ENCODE measurements around the gene GFPT1.
A peak's percentile ranks its signal among the peaks of the same experiment; 100 is the strongest.

The GFPT1 gene

DNA sequence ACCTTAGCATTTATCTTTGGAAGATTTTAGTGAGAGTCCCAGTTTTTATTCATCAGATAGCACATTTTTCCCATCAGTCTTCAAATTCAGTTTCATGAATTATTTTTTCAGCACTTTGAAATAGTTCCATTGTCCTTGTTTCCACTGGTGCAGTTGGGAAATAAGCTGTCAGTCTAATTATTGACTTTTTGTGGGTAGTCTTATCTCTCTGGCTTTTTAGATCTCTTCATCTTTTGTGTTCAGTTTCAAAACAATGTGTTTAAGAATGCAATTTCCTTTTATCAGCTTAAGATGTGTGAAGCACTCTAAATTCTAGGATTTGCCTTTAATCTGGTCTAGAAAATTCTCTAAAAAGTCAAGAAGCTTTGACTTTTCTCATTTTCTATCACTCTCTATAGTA lies 70.5 kb downstream of the GFPT1 start:
- no peak for DNase-seq (ENCODE audit: low read depth in 2 of 2)

DNA sequence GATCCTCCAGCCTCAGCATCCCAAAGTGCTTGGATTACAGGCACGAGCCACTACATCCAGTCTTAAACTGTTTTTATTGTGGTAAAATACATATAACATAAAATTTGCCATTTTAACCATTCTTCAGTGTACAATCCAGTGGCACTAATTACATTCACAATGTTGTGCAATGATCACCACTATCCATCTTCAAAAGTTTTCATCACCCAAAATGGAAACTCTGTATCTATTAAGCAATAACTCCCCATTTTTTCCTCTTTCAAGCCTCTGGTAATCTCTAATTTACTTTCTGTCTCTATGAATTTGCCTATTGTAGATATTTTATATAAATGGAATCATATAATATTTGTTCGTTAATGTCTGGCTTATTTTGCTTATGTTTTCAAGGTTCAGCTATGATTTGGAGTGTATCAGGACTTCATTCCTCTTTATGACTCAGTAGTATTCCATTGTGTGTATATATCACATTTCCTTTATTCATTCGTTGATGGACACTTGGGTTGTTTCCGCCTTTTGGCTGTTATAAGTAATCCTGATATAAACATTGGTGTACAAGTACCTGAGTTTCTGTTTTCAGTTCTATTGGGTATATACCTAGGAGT lies 71.8 kb downstream of the GFPT1 start:
- DNase-seq (ENCODE audit: low read depth in 2 of 2) = no peak

DNA sequence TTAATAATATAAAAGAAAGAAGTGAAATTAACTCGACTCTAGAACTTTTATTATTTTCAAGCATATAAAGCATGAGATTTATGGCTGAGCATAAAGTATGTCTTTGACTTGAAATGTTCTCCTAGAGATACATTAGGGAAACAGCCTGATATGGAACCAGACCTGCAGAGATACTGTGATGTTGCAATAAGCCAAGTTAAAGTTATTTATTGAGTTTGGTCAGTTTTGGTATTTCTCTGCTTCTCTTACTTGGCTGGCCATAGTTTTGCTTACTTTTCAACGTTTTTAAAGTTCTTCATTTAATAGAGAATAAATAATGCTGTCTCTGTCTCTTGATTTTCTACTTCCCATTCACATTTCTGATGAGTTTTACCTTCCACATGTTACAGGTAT lies 76.0 kb downstream of the GFPT1 start:
- no peak for DNase-seq (ENCODE audit: low read depth in 2 of 2)

DNA sequence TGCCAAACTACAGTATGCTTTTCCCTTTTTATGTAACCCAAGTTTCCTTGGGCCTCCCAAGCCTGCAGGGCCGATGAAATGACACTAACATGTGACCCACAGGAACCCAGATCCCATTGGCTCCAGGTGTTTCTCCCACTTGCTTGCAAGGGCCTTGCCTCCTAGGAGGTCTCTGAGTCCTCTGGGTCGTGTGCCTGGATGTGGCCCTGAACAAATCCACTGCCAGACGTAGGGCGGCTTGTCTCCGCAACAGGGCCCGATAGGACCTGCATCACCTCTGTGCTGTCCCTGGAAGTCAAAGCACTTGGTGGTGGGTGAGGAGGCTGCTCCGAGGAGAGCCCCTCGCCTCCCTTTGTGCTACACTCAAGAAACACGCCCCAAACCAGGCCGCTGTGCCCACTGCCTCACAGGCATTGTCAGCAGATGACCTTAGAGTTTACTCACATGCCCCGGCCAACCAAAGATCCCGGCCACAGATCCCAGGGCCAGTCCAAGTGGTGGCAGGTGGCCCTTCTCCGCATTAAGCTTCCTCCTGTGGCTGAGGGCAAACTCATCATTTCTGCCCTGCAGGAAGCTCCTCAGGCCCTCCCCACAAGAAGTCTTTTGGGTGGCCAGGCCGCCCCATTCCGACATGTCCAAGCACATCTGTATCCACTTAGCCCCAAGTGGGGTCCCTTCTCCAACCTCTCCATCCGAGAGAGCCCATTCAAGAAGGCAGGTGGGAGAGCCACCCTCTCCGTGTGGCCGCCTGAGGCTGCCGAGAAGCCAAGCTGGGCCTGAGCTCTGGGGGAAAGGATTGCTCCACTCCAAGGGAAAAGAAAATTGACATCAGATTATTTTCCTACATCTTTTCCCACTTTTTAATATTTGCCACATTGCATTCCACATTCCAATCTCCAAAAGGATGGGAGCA lies 76.7 kb downstream of the GFPT1 start:
- DNase-seq (ENCODE audit: low read depth in 2 of 2) = no peak

DNA sequence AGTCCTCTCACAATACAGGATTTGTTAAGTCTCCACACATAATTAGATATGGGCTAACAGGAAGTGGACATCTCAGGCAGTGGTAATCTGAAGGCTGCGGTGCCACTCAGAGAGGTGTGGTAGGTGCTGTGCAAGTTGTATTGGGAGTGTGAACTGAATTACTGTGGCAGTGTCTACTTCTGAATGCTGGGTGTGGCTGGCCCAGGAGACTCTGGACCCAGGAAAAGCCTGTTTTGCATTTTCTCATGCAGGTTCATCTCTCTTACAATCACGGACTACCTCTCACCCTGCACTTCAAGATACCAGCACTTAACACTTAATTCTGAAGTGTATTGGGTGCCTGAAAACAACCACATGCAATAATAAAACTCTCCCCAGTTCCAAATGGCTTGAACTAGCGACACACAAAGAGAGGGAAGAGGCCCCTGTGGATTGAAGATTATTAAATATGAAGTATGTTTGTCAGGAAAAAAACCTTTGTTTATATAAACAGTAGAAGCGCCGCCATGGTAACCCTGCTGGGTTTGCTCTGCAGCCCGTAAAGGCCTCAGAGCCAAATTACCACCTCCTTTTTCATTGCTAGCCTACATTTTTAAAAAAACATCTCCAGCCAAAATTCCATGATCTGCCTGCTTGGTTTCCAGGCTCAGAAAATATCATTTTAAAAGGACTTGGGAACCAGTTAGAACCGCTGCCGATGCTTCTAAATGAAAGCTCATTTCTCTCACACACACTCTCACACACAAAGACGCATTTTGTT lies 77.5 kb downstream of the GFPT1 start:
- no peak for DNase-seq (ENCODE audit: low read depth in 2 of 2)

DNA sequence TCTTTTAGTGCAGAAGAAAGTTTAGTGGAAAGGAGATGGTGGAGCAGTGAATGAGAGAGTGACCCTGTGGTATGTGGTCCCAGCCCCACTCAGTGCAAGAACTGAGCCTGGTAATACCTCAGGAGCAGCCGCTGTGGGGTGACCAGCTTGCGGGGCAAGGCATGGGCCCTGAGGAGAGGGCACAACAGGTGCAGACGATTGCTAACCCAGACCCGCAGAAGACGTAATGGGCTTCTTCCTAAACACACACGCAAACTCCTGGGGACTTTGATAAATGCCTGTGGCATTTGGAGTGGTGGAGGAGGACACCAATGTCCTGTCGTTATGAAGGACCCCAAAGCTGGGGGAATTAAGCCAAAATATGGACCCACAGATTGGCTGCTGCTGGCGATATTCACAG lies 78.7 kb downstream of the GFPT1 start:
- no peak for DNase-seq (ENCODE audit: low read depth in 2 of 2)

DNA sequence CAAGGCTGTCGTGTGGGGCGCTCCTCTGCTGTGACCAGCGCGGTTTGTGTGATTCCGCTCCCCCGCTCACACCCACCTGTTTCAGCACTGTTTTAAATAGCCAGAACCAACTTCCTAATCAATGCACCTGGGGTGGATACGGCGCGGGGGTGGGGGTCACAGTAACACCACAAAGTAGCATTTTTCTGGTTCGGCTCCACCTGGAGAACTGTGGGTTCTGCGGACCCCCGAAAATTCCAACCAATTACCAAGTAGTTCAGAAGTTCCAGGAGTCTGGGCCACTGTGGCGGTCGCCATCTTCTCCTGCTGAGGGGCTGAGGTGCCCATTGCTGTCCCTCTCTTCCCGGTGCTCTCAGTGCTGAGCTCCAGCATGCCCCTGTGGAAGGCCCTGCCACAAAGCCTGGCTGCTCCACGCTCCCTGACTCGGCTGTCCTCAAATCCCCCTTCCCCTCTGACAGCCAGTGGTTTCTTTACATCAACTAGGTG lies 79.4 kb downstream of the GFPT1 start:
- DNase-seq (ENCODE audit: low read depth in 2 of 2) = no peak

DNA sequence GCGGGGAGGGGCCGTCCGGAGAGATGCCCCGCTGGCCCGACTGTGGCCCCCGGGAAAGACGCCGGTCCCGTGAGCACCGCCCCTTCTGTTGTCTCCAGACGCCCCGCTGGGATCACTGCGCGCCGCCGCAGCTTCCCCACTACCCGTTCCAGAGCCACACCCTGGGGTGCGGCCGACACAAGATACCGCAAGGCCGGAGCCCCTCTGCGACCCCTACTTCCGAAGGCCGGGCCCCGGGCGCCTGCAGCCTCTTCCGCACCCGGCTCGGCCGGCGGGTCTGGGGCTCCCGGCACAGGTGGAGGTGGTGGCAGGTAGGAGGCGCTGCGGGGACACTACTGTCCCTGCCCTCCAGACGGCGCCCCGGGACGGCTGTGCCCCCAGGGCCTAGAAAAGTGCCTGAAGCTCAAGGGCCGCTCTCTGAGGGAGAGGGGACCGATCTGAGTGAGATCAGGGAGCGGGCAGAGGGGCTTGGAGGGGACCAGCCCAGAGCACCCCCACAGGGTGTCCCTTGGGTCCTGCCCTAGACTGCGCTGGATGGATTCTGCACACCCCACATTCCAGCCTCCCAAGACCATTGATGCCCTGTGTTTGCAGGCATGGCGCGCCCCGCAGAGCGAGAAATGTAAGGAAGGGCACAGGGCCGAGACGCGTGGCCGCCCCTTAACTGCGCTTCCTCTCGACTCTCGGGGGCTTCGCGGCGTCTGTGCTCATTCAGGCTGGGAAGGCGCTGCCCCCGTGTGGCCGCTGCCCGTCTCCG lies 80.0 kb downstream of the GFPT1 start:
- DNase-seq (ENCODE audit: low read depth in 2 of 2) = peak; percentile 60 to 62

DNA sequence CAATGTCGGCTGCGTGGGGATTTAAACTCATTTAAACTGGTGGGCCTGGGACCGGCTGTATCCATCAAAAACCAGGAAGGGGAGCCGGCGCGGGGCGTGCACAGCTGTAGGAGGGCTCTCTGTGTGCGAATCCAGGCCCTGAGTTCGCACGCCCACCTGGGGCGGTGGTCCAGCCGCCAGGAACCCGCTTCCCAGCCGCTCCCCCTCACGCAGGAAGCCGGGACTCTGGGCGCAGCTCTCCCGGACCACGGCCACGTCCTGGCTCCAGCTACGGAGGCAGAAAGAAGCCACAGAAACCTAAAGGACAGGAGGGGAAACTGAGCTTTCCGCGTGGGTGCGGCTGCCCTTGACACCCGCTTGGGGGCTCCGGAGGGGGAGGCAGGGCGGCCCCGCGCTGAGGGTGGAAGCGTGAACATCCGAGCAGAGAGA lies 80.6 kb downstream of the GFPT1 start:
- DNase-seq (ENCODE audit: low read depth in 2 of 2) = no peak

DNA sequence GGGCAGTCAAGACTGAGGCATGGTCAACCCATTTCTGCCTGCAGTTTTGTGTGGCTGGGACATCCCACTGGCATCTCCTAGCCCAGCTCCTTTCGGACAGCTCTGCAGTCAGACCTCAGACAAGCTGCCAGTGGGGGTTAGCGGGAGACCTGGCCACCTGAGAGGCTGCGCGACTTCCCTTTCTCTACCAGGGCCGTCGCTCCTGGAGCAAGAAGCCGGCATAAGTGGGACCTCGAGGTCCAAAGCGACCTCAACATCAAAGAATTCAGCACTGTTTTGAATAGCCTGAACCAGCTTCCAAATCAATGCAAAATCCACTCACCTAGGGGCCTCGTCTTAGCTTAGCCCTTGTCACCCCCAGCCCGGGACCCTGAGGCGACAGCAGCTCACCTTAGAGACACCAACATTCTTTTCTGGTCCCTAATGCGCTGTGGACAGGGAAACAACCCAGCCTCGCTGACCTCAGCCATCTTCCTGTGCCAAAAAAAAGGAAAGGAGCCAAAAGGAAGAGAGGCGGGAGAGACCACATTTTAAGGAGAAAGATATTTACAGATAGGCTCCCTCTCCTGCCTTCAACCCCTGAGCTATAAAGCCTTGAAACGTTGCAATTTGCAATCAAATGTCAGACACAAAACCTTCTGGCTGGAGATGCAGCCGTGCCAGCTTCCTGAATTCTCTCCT lies 81.2 kb downstream of the GFPT1 start:
- DNase-seq (ENCODE audit: low read depth in 2 of 2) = no peak

DNA sequence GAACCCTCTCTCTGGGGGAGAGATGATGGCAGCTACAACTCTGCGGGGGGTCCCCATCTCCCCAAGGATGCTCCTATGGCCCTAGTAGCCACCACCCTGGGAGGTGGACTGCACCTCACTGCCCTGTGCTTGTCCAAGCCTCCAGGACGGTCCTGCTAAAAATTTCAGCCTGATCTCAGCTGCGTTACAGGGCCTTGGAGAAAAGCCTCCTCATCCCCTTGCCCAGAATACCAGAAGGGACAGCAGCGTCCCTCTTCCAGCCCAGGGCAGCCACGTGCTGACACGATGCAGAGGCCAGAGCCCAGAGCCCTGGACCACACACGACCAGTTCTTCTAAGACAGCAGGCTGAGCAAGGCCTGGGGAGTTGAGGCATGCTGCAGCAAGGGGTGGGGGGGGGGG lies 81.9 kb downstream of the GFPT1 start:
- DNase-seq (ENCODE audit: low read depth in 2 of 2) = no peak

DNA sequence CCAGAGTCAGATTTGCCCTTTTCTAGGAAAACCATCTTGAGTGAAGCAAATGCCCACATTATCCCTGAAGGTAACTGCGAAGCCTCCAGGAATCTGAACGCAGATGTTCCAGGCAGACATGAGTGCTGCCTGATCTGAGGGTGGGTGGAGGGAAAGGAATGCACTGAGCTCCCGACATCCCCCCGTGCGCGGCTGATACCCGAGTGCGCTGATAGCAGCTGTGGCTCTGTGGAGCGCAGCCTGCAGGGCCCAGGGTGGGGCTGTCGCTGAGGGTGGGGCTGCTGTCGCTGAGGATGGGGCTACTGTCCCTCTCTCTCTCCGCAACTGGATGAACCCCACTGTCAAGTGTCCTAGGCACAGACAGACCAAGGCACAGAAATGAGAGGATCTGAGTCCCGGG lies 82.4 kb downstream of the GFPT1 start:
- DNase-seq (ENCODE audit: low read depth in 2 of 2) = no peak

DNA sequence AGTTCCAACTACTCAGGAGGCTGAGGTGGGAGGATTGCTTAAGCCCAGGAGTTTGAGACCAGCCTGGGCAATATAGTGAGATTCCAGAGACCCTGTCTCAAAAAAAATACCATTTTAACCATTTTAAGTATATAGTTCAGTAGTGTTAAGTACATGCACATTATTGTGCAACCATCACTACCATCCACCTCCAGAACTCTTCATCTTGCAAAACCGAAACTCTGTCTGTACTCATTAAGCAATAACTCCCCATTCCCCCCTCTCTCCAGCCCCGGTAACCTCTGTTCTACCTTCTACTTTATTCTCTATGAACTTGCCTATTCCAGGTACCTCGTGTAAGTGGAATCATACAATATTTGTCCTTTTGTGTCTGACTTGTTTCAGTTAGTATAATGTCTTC lies 86.4 kb downstream of the GFPT1 start:
- DNase-seq (ENCODE audit: low read depth in 2 of 2) = no peak

DNA sequence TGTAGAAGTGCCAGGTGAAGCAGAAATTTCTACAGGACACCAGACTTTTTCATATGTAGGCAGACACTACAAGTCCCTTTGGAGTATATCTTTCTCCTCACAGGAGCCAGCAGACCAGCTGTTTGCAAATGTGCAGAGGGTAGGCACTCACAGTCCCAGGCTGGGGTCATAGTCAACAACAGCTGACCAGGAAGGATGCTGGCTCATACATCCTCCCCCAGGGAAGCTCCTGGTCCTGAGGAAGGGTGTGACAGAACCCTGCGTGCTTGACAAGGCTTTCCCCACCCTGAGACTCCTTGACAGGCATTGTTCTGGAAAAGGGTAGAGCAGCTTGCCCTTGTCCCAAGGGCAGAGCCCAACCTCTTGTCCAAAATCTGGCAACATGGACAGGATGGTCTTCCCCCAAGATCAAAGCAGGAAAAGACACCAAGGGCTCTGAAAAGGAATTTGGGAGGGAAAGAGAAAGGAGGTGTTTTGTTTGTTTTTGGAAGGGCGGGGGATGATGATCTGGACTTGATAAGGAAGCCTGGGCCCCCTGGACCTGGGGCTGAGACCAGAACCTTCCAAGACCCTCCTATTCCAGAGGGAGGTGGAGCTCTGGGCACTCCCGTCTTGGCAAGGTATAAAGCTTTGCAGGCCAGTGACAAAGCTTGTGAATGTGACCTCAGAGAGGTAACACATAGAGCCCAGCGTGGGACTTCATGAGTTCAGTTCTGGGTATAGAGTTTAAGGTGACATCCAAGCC lies 87.1 kb downstream of the GFPT1 start:
- no peak for DNase-seq (ENCODE audit: low read depth in 2 of 2)

DNA sequence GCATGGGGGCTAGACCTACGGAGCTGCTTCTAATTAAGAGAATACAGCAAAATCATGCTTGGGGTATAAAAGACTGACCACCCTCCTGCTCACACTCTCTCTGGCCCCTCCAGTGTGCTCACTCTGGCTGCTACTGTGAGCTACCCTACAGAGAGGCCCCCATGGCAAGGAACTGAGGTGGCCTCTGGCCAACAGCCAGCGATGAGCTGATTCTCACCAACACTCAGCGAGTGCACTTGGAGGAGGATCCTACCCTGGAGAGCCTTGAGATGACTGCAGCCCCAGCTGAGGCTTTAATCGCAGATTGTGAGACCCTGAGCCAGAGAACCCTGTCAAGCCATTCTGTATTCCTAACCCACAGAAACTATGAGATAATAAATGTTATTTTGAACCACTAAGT lies 88.2 kb downstream of the GFPT1 start:
- peak in 1 of 2 experiments; percentile 45 for DNase-seq (ENCODE audit: low read depth in 2 of 2)

DNA sequence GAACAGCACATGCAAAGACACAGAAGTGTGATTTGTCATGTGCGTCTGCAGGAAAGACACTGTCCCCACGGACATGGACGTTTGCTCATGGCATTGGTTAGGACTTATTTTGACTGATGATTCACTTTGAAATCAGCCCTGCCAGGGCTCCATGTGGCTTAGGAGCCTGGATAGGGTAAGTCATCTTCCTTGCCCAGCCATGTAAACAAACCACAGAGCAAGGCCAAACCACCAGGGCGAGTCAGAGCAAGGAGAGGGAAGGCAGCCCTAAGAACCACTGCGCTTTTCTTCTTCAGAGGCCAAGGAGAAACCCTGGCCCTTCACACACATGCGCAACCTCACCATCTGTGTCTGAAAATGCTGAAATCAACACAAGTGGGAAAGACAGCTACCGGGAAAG lies 88.8 kb downstream of the GFPT1 start:
- DNase-seq (ENCODE audit: low read depth in 2 of 2) = peak; percentile 63 to 66

DNA sequence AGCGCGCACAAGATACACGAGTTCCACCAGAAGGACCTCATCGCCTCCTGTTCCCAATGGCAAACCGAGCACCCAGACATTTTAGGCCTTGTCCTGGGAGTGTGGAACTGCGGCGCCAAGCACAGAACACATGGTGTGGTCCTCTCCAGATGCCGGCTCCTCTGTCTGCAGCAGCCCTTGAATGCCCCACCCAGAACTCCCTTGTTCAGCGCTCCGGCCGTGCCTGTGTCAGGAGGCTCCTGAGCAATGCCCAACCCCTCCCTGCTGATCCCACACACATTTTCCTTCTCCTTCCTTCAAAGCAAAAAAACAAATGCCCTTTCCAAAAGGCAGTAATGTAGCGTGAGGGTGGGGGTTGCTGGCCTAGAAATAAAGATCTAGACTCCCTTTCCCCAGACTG lies 89.8 kb downstream of the GFPT1 start:
- DNase-seq (ENCODE audit: low read depth in 2 of 2) = no peak

DNA sequence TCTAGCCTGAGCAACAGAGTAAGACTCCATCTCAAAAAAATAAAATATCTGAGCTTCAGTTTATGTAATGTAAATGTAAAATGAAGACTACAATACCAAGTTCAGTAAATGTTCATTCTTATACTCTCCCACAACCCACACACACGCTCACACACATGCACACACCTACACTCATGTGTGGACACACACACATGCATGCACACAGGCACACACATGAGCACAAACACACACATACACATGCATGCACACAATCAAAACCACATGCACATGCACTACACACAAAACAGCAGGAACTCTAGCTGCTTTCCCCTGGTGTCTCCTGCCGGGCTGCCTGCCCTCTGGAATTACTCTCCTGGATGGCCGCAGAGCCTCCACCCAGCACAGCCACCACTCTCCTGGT lies 90.6 kb downstream of the GFPT1 start:
- DNase-seq (ENCODE audit: low read depth in 2 of 2) = no peak

DNA sequence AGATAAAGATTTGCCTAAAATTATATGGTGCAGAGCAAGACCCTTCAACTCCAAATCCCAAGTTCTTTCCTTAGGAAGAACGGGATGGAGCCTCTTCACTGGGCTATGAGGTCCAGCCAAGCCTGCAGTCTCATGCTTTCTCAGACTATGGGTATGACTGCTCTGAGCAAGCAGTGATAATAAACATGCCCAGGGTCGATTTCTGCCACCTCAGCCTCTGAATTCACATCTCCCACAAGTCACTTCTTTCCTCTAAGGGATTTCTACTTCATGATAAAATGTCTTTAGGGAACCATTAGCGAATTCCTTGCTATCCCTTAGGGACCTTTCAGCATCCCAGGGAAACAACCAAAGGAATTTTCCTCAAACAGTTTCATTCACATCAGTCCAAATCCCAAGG lies 94.8 kb downstream of the GFPT1 start:
- DNase-seq (ENCODE audit: low read depth in 2 of 2) = no peak

DNA sequence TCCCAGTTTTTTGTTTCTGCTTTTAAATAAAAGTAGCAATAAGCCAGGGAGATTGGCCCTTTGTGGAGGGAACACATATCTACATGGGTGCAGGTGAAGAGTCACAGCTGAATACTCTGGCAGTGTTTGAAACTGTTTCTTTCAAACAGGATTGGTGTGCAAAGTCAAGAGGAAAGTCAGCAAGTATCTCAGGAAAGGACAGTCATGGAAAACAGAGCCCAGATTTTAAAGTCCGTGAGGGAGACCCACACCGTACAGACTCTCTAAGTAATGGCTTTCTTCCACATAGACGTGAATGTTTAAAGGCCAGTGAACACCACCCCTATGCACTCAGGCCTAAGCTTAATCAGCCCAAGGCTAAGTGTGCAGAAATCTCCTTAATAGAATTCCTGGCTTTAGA lies 95.3 kb downstream of the GFPT1 start:
- DNase-seq (ENCODE audit: low read depth in 2 of 2) = no peak
